GM19328 (cell line): ENCODE results near the gene TMEM218.
"Not testable (repeated sequence)": the region's sequence is repeated elsewhere in the genome, so short reads cannot be mapped to it uniquely, and the experiment has no call there.

Experiments used
- ATAC-seq: cut with Tn5 transposase; IDR thresholded peaks from one replicate; pipeline ENCODE4 v1.9.1; 2021; ENCODE audit warnings: mild to moderate bottlenecking, moderate library complexity; ENCODE audit not compliant: unreplicated experiment

The TMEM218 gene

GRCh38 chr11:125091247-125091876, 20.1 kb downstream of the TMEM218 start:
- no peak for ATAC-seq

- no peak for ATAC-seq
Observed at GRCh38 chr11:125090816-125091215, 20.6 kb downstream of the TMEM218 start.

GRCh38 chr11:125090151-125090550, 21.3 kb downstream of the TMEM218 start:
- not testable (repeated sequence) for ATAC-seq

- ATAC-seq: not testable (repeated sequence)
Observed at GRCh38 chr11:125089481-125089880, 21.9 kb downstream of the TMEM218 start.

- ATAC-seq: no peak
Observed at GRCh38 chr11:125088576-125089455, 22.6 kb downstream of the TMEM218 start.

GRCh38 chr11:125088123-125088522, 23.3 kb downstream of the TMEM218 start:
- no peak for ATAC-seq

GRCh38 chr11:125086633-125087296, 24.7 kb downstream of the TMEM218 start:
- ATAC-seq: no peak

- ATAC-seq: no peak
Observed at GRCh38 chr11:125085301-125086081, 25.9 kb downstream of the TMEM218 start.

- no peak for ATAC-seq
Observed at GRCh38 chr11:125084761-125085231, 26.6 kb downstream of the TMEM218 start.

- no peak for ATAC-seq
Observed at GRCh38 chr11:125084057-125084416, 27.4 kb downstream of the TMEM218 start.

GRCh38 chr11:125083312-125084056, 27.9 kb downstream of the TMEM218 start:
- ATAC-seq: no peak

- ATAC-seq: no peak
Observed at GRCh38 chr11:125082611-125083311, 28.7 kb downstream of the TMEM218 start.

GRCh38 chr11:125082040-125082439, 29.4 kb downstream of the TMEM218 start:
- no peak for ATAC-seq

GRCh38 chr11:125081098-125081798, 30.2 kb downstream of the TMEM218 start:
- no peak for ATAC-seq

GRCh38 chr11:125080531-125080911, 30.9 kb downstream of the TMEM218 start:
- no peak for ATAC-seq

GRCh38 chr11:125079878-125080530, 31.4 kb downstream of the TMEM218 start:
- ATAC-seq: no peak

GRCh38 chr11:125079151-125079877, 32.1 kb downstream of the TMEM218 start:
- no peak for ATAC-seq
